A549 treated with RU486 at 1 μM for 4 hours (cell line): ENCODE measurements around the gene GSTO2. TPM values are rescaled to one million over a fixed set of nuclear protein-coding genes. Genes with fewer than 3 reads are reported as not detected.

Experiments used
- total RNA-seq: library from RNA; stranded (reverse); fragments of 200-300 nt; extraction: Qiagen RNA extraction; gene quantifications from 5 replicates; pipeline ENCODE4 v1.2.3, GENCODE V29; 2022; ENCODE audit warnings: low read depth

Gene GSTO2
- total RNA-seq = 1.7 to 3.7 TPM (median 2.1 TPM) in 5 replicates

GRCh38 chr10:104268713-104269645 lies at the start of gene GSTO2:
TSS of gene GSTO2 (plus strand) at chr10:104269184. CDS start at chr10:104274916, 5,732 bp downstream.

GRCh38 chr10:104231784-104232612 lies 37.0 kb upstream of the GSTO2 start, which contains the start of gene CFAP43:
TSS of gene CFAP43 (minus strand) at chr10:104232364. CDS start at chr10:104232246, 118 bp downstream.

GRCh38 chr10:104254493-104255310 lies 14.3 kb upstream of the GSTO2 start, which contains the start of gene GSTO1:
TSS of gene GSTO1 (plus strand) at chr10:104254892. CDS start at chr10:104254929, 37 bp downstream.

GRCh38 chr10:104337985-104338735 lies 69.2 kb downstream of the GSTO2 start, which contains the start of gene ITPRIP:
TSS of gene ITPRIP (minus strand) at chr10:104338465. CDS start at chr10:104316051, 22,414 bp downstream.

GRCh38 chr10:104353325-104354048 lies 84.5 kb downstream of the GSTO2 start, which contains the start of gene CFAP58:
TSS of gene CFAP58 (plus strand) at chr10:104353833. CDS start at chr10:104353898, 65 bp downstream.

Other genes with a start within 250 kb of the GSTO2 start
- gene COL17A1, start 183.3 kb upstream of the GSTO2 start, total RNA-seq = 2.0 to 2.8 TPM (median 2.3 TPM) in 5 replicates
- gene SFR1, start 147.0 kb upstream of the GSTO2 start, total RNA-seq = 9.6 to 19.3 TPM (median 15.9 TPM) in 5 replicates
- gene CFAP43, start 36.8 kb upstream of the GSTO2 start, total RNA-seq = 0.07 to 0.24 TPM (median 0.12 TPM) in 5 replicates
- 249 to 294 TPM (median 255 TPM) in 5 replicates for gene GSTO1, start 14.3 kb upstream of the GSTO2 start, total RNA-seq
- 58.2 to 82.2 TPM (median 72.4 TPM) in 5 replicates for gene ITPRIP, start 69.3 kb downstream of the GSTO2 start, total RNA-seq
- gene CFAP58, start 84.6 kb downstream of the GSTO2 start, total RNA-seq = 0.05 to 0.30 TPM (median 0.09 TPM) in 4 of 5 replicates, not detected in the other